C4-2B (cell line): ENCODE data around the gene IFT57.

Experiments used
- CTCF ChIP-seq: fragments of 450-650 bp; conservative IDR thresholded peaks from 2 replicates; pipeline ENCODE4 v1.5.1; 2017; ENCODE audit warnings: mild to moderate bottlenecking
- ZFX ChIP-seq: fragments of 450-650 bp; IDR thresholded peaks from 2 replicates; pipeline ENCODE4 v1.6.1; 2017

DNA sequence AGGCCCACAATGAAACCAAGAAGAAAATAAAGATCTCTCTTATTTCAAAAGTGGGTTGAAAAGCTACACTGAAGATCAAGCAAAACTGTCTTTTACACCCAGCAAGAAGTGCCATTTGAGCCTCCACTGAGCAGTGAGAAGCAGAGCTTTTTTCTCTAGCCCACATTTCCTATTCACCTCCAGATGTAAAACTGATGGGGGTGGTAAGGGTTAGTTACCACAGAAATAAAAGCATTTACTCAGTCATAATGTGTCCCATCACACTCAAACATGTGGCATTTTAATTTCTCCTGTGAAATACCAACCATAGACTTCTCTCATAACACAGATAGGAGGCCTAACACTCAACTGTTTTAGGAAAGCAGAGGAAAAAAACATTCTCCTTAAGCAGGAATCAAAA is 21.0 kb downstream of the IFT57 start:
- TF ChIP-seq CTCF: no peak
- TF ChIP-seq ZFX: no peak
